Measurements from ENCODE around the gene CNST.

CNST gene

DNA sequence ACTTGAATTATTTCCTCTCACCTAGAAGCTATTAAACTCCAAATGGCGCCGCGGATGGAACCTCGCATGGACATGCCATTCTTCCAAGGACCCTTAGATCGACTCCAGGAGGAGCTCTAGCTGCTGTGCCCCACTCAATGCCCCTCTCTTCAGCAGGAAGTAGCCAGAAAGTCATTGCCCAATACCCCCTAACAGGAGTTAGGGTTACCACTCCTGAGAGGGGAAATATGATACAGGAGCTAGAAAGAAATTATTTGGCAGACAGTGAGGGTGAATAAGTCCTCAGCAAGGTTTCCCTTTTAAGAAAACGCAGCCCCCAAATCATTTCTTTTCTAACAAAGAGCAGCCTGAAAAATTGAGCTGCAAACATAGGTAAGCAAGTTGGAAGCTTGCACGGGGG lies 28.8 kb upstream of the CNST start:
- TF ChIP-seq, protein P1, sequence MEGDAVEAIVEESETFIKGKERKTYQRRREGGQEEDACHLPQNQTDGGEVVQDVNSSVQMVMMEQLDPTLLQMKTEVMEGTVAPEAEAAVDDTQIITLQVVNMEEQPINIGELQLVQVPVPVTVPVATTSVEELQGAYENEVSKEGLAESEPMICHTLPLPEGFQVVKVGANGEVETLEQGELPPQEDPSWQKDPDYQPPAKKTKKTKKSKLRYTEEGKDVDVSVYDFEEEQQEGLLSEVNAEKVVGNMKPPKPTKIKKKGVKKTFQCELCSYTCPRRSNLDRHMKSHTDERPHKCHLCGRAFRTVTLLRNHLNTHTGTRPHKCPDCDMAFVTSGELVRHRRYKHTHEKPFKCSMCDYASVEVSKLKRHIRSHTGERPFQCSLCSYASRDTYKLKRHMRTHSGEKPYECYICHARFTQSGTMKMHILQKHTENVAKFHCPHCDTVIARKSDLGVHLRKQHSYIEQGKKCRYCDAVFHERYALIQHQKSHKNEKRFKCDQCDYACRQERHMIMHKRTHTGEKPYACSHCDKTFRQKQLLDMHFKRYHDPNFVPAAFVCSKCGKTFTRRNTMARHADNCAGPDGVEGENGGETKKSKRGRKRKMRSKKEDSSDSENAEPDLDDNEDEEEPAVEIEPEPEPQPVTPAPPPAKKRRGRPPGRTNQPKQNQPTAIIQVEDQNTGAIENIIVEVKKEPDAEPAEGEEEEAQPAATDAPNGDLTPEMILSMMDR (IDR thresholded peaks at IDR 0.05; ENCODE audit: low read depth, low read length), result no peak
- no peak overlapping the region for H3K4me3 ChIP-seq (ENCODE audit: low read depth, low read length)
- DNase-seq (ENCODE audit: low read depth, low spot score), result no peak
- in situ Hi-C loops (cut with HindIII; ENCODE audit: low sequenced_read_pairs), result no loop called here

DNA sequence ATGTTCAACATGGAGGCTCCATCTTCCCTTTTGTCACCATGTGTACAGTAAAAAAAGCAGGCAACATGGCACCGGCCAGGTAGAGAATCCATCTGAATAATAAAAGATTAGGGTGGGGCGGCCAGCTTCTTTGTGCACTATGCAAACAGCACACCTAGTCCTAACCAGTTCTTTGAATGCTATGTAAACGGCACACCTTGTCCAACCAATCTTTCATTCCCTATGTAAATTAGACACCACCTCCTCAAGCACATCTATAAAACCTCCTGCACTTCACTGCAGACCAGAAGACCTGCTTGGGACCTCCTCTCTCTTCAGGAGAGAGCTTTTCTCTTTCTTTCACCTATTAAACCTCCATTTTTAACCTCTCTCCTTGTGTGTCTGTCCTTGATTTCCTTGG lies 28.4 kb upstream of the CNST start:
- H3K4me3 ChIP-seq (ENCODE audit: low read depth, low read length), result no peak overlapping the region
- TF ChIP-seq, protein P1 (IDR thresholded peaks at IDR 0.05; ENCODE audit: low read depth, low read length), result no peak
- in situ Hi-C loops (cut with HindIII; ENCODE audit: low sequenced_read_pairs), result no loop called here
- no peak for DNase-seq (ENCODE audit: low read depth, low spot score)

DNA sequence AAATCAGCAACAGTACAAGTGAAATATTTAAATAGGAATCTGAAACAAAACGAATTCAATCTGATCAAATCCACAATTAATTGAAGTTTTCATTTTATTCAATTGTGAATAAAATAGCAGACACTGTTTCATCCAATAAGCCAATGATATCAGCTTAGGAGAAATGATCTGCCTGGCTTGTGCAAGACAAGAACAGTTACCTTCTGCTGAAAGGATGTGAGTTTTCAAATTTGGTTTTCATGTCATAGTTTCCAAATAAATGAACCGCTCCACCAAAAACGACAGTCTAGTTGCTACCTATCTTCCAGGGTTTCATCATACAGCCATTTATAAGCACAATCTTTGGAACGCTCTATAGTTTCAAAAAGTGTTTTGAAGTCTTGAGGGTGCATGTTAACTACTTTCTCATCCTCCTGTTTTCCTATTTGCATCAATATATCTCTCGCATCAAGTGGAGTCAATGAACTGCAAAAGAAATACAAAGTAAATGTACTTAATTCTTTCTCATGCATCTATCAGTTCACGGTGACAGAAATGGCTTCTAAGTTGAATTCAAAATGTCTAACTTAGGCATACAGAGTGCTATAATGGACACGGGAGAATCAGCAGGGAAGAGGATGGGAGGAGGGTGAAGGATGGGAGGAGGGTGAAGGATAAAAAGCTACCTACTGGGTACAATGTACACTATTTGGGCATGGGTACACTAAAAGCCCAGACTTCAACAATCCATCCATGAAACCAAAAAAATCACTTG lies 25.3 kb upstream of the CNST start:
- in situ Hi-C loops (cut with HindIII; ENCODE audit: low sequenced_read_pairs), result no loop called here
- H3K4me3 ChIP-seq (ENCODE audit: low read depth, low read length), result no peak overlapping the region
- no peak for DNase-seq (ENCODE audit: low read depth, low spot score)
- TF ChIP-seq, protein P1 (IDR thresholded peaks at IDR 0.05; ENCODE audit: low read depth, low read length), result no peak

DNA sequence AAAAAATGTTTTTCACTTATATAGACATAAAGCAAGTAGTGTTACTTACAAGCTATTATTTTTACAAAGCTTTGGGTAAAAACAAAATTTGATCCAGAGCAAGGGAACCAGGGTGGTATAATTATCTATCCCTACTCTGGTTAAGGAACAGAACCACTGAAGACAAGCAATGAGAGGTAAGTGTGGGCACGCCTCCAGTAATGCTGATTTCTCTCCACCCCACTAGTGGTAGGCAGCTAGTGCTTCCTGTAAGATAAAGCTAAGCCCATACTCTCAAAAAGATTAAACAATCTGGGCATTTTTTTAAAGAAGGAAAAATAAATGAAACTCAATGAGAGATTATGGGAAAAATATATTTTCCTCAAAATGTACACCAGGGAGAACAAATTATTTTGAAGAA lies 22.3 kb upstream of the CNST start:
- TF ChIP-seq, protein P1 (IDR thresholded peaks at IDR 0.05; ENCODE audit: low read depth, low read length), result no peak
- H3K4me3 ChIP-seq (ENCODE audit: low read depth, low read length), result no peak overlapping the region
- in situ Hi-C loops (cut with HindIII; ENCODE audit: low sequenced_read_pairs), result no loop called here

DNA sequence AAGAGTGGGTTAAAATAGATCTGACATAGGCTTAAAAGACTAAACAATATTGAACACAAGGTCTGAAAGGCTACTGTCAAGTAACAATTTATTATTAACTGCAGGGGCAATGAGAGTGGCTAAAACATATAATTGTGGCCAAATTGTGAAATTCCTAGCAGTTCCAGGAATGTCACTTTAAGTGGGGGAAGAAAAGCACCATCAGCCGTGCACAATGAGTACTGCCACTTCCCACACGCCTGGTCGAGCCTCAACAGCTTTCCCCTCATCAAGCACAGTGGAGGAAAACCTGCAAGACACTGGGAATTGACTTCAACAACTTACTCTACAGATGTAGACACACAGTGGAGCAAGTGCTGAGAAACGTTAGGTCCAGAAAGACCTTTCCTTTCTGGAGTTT lies 16.6 kb upstream of the CNST start:
- no peak for DNase-seq (ENCODE audit: low read depth, low spot score)
- in situ Hi-C loops (cut with HindIII; ENCODE audit: low sequenced_read_pairs), result no loop called here
- TF ChIP-seq, protein P1 (IDR thresholded peaks at IDR 0.05; ENCODE audit: low read depth, low read length), result no peak
- no peak overlapping the region for H3K4me3 ChIP-seq (ENCODE audit: low read depth, low read length)

More for the DNA sequence above, 22.3 kb upstream of the CNST start:
- DNase-seq (ENCODE audit: low read depth, low spot score), result no peak

DNA sequence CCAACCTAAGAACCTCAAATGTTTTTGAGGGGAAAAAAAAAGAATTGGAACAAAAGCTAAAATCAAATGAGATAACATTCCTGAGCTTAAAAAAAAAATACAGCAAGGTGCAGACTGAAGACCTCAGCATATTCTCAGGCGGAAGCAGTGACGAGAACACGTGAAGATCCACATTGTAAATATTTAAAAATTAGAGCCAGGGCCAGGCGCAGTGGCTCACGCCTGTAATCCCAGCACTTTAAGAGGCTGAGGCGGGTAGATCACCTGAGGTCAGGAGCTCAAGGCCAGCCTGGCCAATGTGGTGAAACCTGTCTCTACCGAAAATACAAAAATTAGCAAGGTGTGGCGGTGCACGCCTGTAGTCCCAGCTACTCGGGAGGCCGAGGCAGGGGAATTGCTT lies 15.9 kb upstream of the CNST start:
- TF ChIP-seq, protein P1 (IDR thresholded peaks at IDR 0.05; ENCODE audit: low read depth, low read length), result no peak
- no peak overlapping the region for H3K4me3 ChIP-seq (ENCODE audit: low read depth, low read length)
- in situ Hi-C loops (cut with HindIII; ENCODE audit: low sequenced_read_pairs), result no loop called here
- DNase-seq (ENCODE audit: low read depth, low spot score), result no peak

All from astrocyte of the spinal cord (primary cell).